ENCODE results near the gene CNTRL. TPM values are rescaled to one million over a fixed set of nuclear protein-coding genes. Genes with fewer than 3 reads are reported as not detected.

CNTRL gene
- total RNA-seq, 1 experiment from 2014 or later = 94.6 TPM

- no peaks in the 10 kb centered on the region for H3K9me2 ChIP-seq (replicated peaks; ENCODE audit: insufficient read depth, low read length)
- peak overlapping the region; percentile 79 for H3K27ac ChIP-seq (ENCODE audit: low read length)
- no peak overlapping the region for H2AFZ ChIP-seq (ENCODE audit: low read length)
- peaks cover 81% of the 10 kb centered on the region for H3K4me1 ChIP-seq (ENCODE audit: low read length)
- peak; percentile 56 for DNase-seq
- H3K9me3 ChIP-seq (ENCODE audit: low read length) = no peaks in the 10 kb centered on the region
- peaks cover 69% of the 10 kb centered on the region for H4K20me1 ChIP-seq (ENCODE audit: insufficient read depth, low read depth, low read length)
- H3K27me3 ChIP-seq (ENCODE audit: low read length) = no peaks in the 10 kb centered on the region
- H3K4me2 ChIP-seq (ENCODE audit: low read depth, low read length, poor library complexity, severe bottlenecking) = peak overlapping the region; percentile 93
- H3K4me3 ChIP-seq (ENCODE audit: low read length) = peak overlapping the region; percentile 91
- peaks cover 97% of the 10 kb centered on the region for H3K79me2 ChIP-seq (ENCODE audit: low read length)
- H3K36me3 ChIP-seq (ENCODE audit: insufficient read depth, low read length) = peaks cover 10% of the 10 kb centered on the region
- no peak overlapping the region for H3K9ac ChIP-seq (ENCODE audit: low read length)
Observed at GRCh38 chr9:121197132-121197531, 122.4 kb downstream of the CNTRL start.

GRCh38 chr9:121198512-121199042 lies 123.8 kb downstream of the CNTRL start:
- peak overlapping the region; percentile 93 for H3K4me2 ChIP-seq (ENCODE audit: low read depth, low read length, poor library complexity, severe bottlenecking)
- peak overlapping the region; percentile 79 for H3K27ac ChIP-seq (ENCODE audit: low read length)
- no peaks in the 10 kb centered on the region for H3K9me2 ChIP-seq (replicated peaks; ENCODE audit: insufficient read depth, low read length)
- no peaks in the 10 kb centered on the region for H3K27me3 ChIP-seq (ENCODE audit: low read length)
- peaks cover 8% of the 10 kb centered on the region for H3K36me3 ChIP-seq (ENCODE audit: insufficient read depth, low read length)
- H3K9ac ChIP-seq (ENCODE audit: low read length) = peak overlapping the region; percentile 96
- peak; percentile 54 for DNase-seq
- H3K4me3 ChIP-seq (ENCODE audit: low read length) = peak overlapping the region; percentile 91
- H4K20me1 ChIP-seq (ENCODE audit: insufficient read depth, low read depth, low read length) = peaks cover 64% of the 10 kb centered on the region
- H3K4me1 ChIP-seq (ENCODE audit: low read length) = peaks cover 77% of the 10 kb centered on the region
- H2AFZ ChIP-seq (ENCODE audit: low read length) = no peak overlapping the region
- H3K79me2 ChIP-seq (ENCODE audit: low read length) = peaks cover 86% of the 10 kb centered on the region
- H3K9me3 ChIP-seq (ENCODE audit: low read length) = no peaks in the 10 kb centered on the region

- H3K4me1 ChIP-seq (ENCODE audit: low read length) = peaks cover 69% of the 10 kb centered on the region
- no peaks in the 10 kb centered on the region for H3K9me3 ChIP-seq (ENCODE audit: low read length)
- peak overlapping the region; percentile 93 for H3K4me2 ChIP-seq (ENCODE audit: low read depth, low read length, poor library complexity, severe bottlenecking)
- H3K4me3 ChIP-seq (ENCODE audit: low read length) = peak overlapping the region; percentile 91
- peaks cover 52% of the 10 kb centered on the region for H4K20me1 ChIP-seq (ENCODE audit: insufficient read depth, low read depth, low read length)
- peak overlapping the region; percentile 96 for H3K9ac ChIP-seq (ENCODE audit: low read length)
- no peak overlapping the region for H2AFZ ChIP-seq (ENCODE audit: low read length)
- no peaks in the 10 kb centered on the region for H3K9me2 ChIP-seq (replicated peaks; ENCODE audit: insufficient read depth, low read length)
- H3K79me2 ChIP-seq (ENCODE audit: low read length) = peaks cover 73% of the 10 kb centered on the region
- no peaks in the 10 kb centered on the region for H3K27me3 ChIP-seq (ENCODE audit: low read length)
- H3K36me3 ChIP-seq (ENCODE audit: insufficient read depth, low read length) = peaks cover 8% of the 10 kb centered on the region
- H3K27ac ChIP-seq (ENCODE audit: low read length) = peak overlapping the region; percentile 79
- peak; percentile 65 for DNase-seq
Observed at GRCh38 chr9:121199921-121200320, 125.2 kb downstream of the CNTRL start.

GRCh38 chr9:121200356-121200755 lies 125.6 kb downstream of the CNTRL start:
- no peaks in the 10 kb centered on the region for H3K27me3 ChIP-seq (ENCODE audit: low read length)
- peak overlapping the region; percentile 96 for H3K9ac ChIP-seq (ENCODE audit: low read length)
- H3K9me2 ChIP-seq (replicated peaks; ENCODE audit: insufficient read depth, low read length) = no peaks in the 10 kb centered on the region
- peak overlapping the region; percentile 79 for H3K27ac ChIP-seq (ENCODE audit: low read length)
- H4K20me1 ChIP-seq (ENCODE audit: insufficient read depth, low read depth, low read length) = peaks cover 51% of the 10 kb centered on the region
- no peak overlapping the region for H2AFZ ChIP-seq (ENCODE audit: low read length)
- peaks cover 68% of the 10 kb centered on the region for H3K4me1 ChIP-seq (ENCODE audit: low read length)
- DNase-seq = peak; percentile 51
- H3K4me3 ChIP-seq (ENCODE audit: low read length) = peak overlapping the region; percentile 91
- peaks cover 68% of the 10 kb centered on the region for H3K79me2 ChIP-seq (ENCODE audit: low read length)
- H3K4me2 ChIP-seq (ENCODE audit: low read depth, low read length, poor library complexity, severe bottlenecking) = peak overlapping the region; percentile 93
- H3K36me3 ChIP-seq (ENCODE audit: insufficient read depth, low read length) = peaks cover 8% of the 10 kb centered on the region
- H3K9me3 ChIP-seq (ENCODE audit: low read length) = no peaks in the 10 kb centered on the region

GRCh38 chr9:121201045-121201737 lies 126.4 kb downstream of the CNTRL start:
- Histone ChIP-seq H3K4me1 (ENCODE audit: low read length) (peaks cover 68% of the 10 kb centered on the region), H3K79me2 (ENCODE audit: low read length) (peaks cover 60% of the 10 kb centered on the region), H3K9ac (ENCODE audit: low read length) (peak overlapping the region; percentile 96), H3K27me3 (ENCODE audit: low read length) (no peaks in the 10 kb centered on the region), H3K4me3 (ENCODE audit: low read length) (peak overlapping the region; percentile 91), H3K9me3 (ENCODE audit: low read length) (no peaks in the 10 kb centered on the region), H4K20me1 (ENCODE audit: insufficient read depth, low read depth, low read length) (peaks cover 43% of the 10 kb centered on the region), H3K27ac (ENCODE audit: low read length) (peak overlapping the region; percentile 79), H2AFZ (ENCODE audit: low read length) (no peak overlapping the region), H3K9me2 (replicated peaks; ENCODE audit: insufficient read depth, low read length) (no peaks in the 10 kb centered on the region), H3K4me2 (ENCODE audit: low read depth, low read length, poor library complexity, severe bottlenecking) (peak overlapping the region; percentile 93), H3K36me3 (ENCODE audit: insufficient read depth, low read length) (peaks cover 8% of the 10 kb centered on the region)
- peak; percentile 72 for DNase-seq

- Histone ChIP-seq H2AFZ (ENCODE audit: low read length) (peak within 1 kb of the TSS; percentile 3; the same call in 1 of the 2 replicates), H3K27ac (ENCODE audit: low read length) (peak within 1 kb of the TSS; percentile 79), H3K27me3 (ENCODE audit: low read length) (no peaks in the 10 kb centered on the region), H3K79me2 (ENCODE audit: low read length) (peaks cover 53% of the 10 kb centered on the region), H4K20me1 (ENCODE audit: insufficient read depth, low read depth, low read length) (peaks cover 38% of the 10 kb centered on the region; the same call in 1 of the 2 replicates), H3K4me1 (ENCODE audit: low read length) (peaks cover 68% of the 10 kb centered on the region), H3K9me3 (ENCODE audit: low read length) (no peaks in the 10 kb centered on the region), H3K9me2 (replicated peaks; ENCODE audit: insufficient read depth, low read length) (no peaks in the 10 kb centered on the region), H3K4me2 (ENCODE audit: low read depth, low read length, poor library complexity, severe bottlenecking) (peak within 1 kb of the TSS; percentile 93), H3K4me3 (ENCODE audit: low read length) (peak within 1 kb of the TSS; percentile 91), H3K9ac (ENCODE audit: low read length) (peak within 1 kb of the TSS; percentile 96), H3K36me3 (ENCODE audit: insufficient read depth, low read length) (peaks cover 8% of the 10 kb centered on the region)
- peak; percentile 99 for DNase-seq
Observed at GRCh38 chr9:121201738-121202533, 127.2 kb downstream of the CNTRL start, which contains the start of gene RAB14. TSS of gene RAB14 (minus strand) at chr9:121201869. CDS start at chr9:121193412, 8,457 bp downstream.

GRCh38 chr9:121204121-121204520 lies 129.4 kb downstream of the CNTRL start:
- H3K9me3 ChIP-seq (ENCODE audit: low read length) = no peaks in the 10 kb centered on the region
- H4K20me1 ChIP-seq (ENCODE audit: insufficient read depth, low read depth, low read length) = peaks cover 19% of the 10 kb centered on the region; the same call in 1 of the 2 replicates
- H3K4me3 ChIP-seq (ENCODE audit: low read length) = no peak overlapping the region
- H3K9ac ChIP-seq (ENCODE audit: low read length) = no peak overlapping the region
- no peak overlapping the region for H2AFZ ChIP-seq (ENCODE audit: low read length)
- DNase-seq = peak; percentile 47
- H3K4me1 ChIP-seq (ENCODE audit: low read length) = peaks cover 68% of the 10 kb centered on the region
- H3K27ac ChIP-seq (ENCODE audit: low read length) = peak overlapping the region; percentile 30; the same call in 1 of the 2 replicates
- peaks cover 8% of the 10 kb centered on the region for H3K36me3 ChIP-seq (ENCODE audit: insufficient read depth, low read length)
- no peaks in the 10 kb centered on the region for H3K27me3 ChIP-seq (ENCODE audit: low read length)
- no peak overlapping the region for H3K4me2 ChIP-seq (ENCODE audit: low read depth, low read length, poor library complexity, severe bottlenecking)
- H3K79me2 ChIP-seq (ENCODE audit: low read length) = peaks cover 38% of the 10 kb centered on the region
- H3K9me2 ChIP-seq (replicated peaks; ENCODE audit: insufficient read depth, low read length) = no peaks in the 10 kb centered on the region

GRCh38 chr9:121204611-121205010 lies 129.9 kb downstream of the CNTRL start:
- DNase-seq = no peak
- H3K27ac ChIP-seq (ENCODE audit: low read length) = peak overlapping the region; percentile 96; the same call in 1 of the 2 replicates
- no peaks in the 10 kb centered on the region for H3K9me2 ChIP-seq (replicated peaks; ENCODE audit: insufficient read depth, low read length)
- no peak overlapping the region for H2AFZ ChIP-seq (ENCODE audit: low read length)
- no peak overlapping the region for H3K9ac ChIP-seq (ENCODE audit: low read length)
- H3K79me2 ChIP-seq (ENCODE audit: low read length) = peaks cover 33% of the 10 kb centered on the region
- H3K4me3 ChIP-seq (ENCODE audit: low read length) = no peak overlapping the region
- H4K20me1 ChIP-seq (ENCODE audit: insufficient read depth, low read depth, low read length) = peaks cover 14% of the 10 kb centered on the region; the same call in 1 of the 2 replicates
- H3K27me3 ChIP-seq (ENCODE audit: low read length) = no peaks in the 10 kb centered on the region
- peaks cover 3% of the 10 kb centered on the region for H3K36me3 ChIP-seq (ENCODE audit: insufficient read depth, low read length)
- peaks cover 66% of the 10 kb centered on the region for H3K4me1 ChIP-seq (ENCODE audit: low read length)
- H3K4me2 ChIP-seq (ENCODE audit: low read depth, low read length, poor library complexity, severe bottlenecking) = no peak overlapping the region
- H3K9me3 ChIP-seq (ENCODE audit: low read length) = no peaks in the 10 kb centered on the region

All from Karpas-422 (cell line).